Smooth muscle cell (in vitro differentiated cells): ENCODE results near the gene ZNF385C. TPM values are rescaled to one million over a fixed set of nuclear protein-coding genes. Genes with fewer than 3 reads are reported as not detected.

Experiments
- DNase-seq: peaks from one replicate; lab custom pipeline; 2025; ENCODE audit not compliant: unreplicated experiment; lab: John Stamatoyannopoulos, UW
- H2AFZ ChIP-seq: fragments of 200-600 bp; sonication (generic); 2 replicates; pipeline ENCODE4 v1.6.0; 2016; ENCODE audit warnings: antibody characterized with exemption, low read depth, mild to moderate bottlenecking
- H3F3A ChIP-seq: fragments of 200-600 bp; sonication (generic); 2 replicates; pipeline ENCODE4 v1.6.0; 2017; ENCODE audit warnings: antibody characterized with exemption, low read depth
- H3K27ac ChIP-seq: fragments of 200-600 bp; sonication (generic); 2 replicates; pipeline ENCODE4 v1.5.1; 2016; ENCODE audit warnings: low read depth, mild to moderate bottlenecking
- H3K27me3 ChIP-seq: fragments of 200-600 bp; sonication (generic); 2 replicates; pipeline ENCODE4 v1.6.1; 2016; ENCODE audit warnings: low read depth, mild to moderate bottlenecking
- H3K36me3 ChIP-seq: fragments of 200-600 bp; sonication (generic); 2 replicates; pipeline ENCODE4 v1.5.1; 2016; ENCODE audit warnings: low read depth
- H3K4me1 ChIP-seq: fragments of 200-600 bp; sonication (generic); 2 replicates; pipeline ENCODE4 v1.5.1; 2016; ENCODE audit warnings: low read depth
- H3K4me2 ChIP-seq: fragments of 200-600 bp; sonication (generic); 2 replicates; pipeline ENCODE4 v1.6.0; 2016; ENCODE audit warnings: mild to moderate bottlenecking
- H3K4me3 ChIP-seq: fragments of 200-600 bp; sonication (generic); 2 replicates; pipeline ENCODE4 v1.5.1; 2016; ENCODE audit warnings: mild to moderate bottlenecking
- H3K79me2 ChIP-seq: fragments of 200-600 bp; sonication (generic); 2 replicates; pipeline ENCODE4 v1.6.0; 2016; ENCODE audit warnings: low read depth, mild to moderate bottlenecking
- H3K9ac ChIP-seq: fragments of 200-600 bp; sonication (generic); 2 replicates; pipeline ENCODE4 v1.6.0; 2016; ENCODE audit warnings: low read depth
- H3K9me3 ChIP-seq: fragments of 200-600 bp; sonication (generic); replicated peaks from 2 replicates; pipeline ENCODE4 v1.5.1; 2016; ENCODE audit warnings: low read depth
- H4K20me1 ChIP-seq: fragments of 200-600 bp; sonication (generic); 2 replicates; pipeline ENCODE4 v1.6.0; 2016; ENCODE audit warnings: low read depth
- CTCF ChIP-seq: fragments of 200-600 bp; sonication (generic); IDR thresholded peaks from 2 replicates; pipeline ENCODE4 v1.5.1; 2017; ENCODE audit warnings: borderline replicate concordance, mild to moderate bottlenecking, antibody characterized with exemption; ENCODE audit not compliant: insufficient read depth, poor library complexity, severe bottlenecking
- WGBS: methylation state at CpG from one replicate; pipeline ENCODE4 v1.1.7; 2016; ENCODE audit warnings: low lambda C conversion rate; 5-methylcytosine and 5-hydroxymethylcytosine counted together
- polyA plus RNA-seq: library from polyadenylated mRNA; unstranded; fragments of >200 nt; fragmentation: Nextera tagmentation; extraction: Ambion mirVana; gene quantifications from 2 replicates; pipeline ENCODE4 v1.2.1, GENCODE V29; 2016
- total RNA-seq: library from RNA; depleted of rRNA; stranded (reverse); fragments of >200 nt; gene quantifications from 2 replicates; pipeline ENCODE4 v1.2.3, GENCODE V29; 2014

The ZNF385C gene
- total and polyA plus RNA-seq, 2 experiments from 2014 or later: 0.45 to 0.70 TPM

GRCh38 chr17:42031584-42031983, 66.7 kb downstream of the ZNF385C start:
- Histone ChIP-seq H3K4me1 (peaks cover 19% of the 10 kb centered on the region), H3K79me2 (no peaks in the 10 kb centered on the region), H3K9ac (no peak overlapping the region), H3K4me3 (no peak overlapping the region), H3K9me3 (no peaks in the 10 kb centered on the region), H3K27me3 (no peaks in the 10 kb centered on the region), H3F3A (no peaks in the 10 kb centered on the region), H3K36me3 (no peaks in the 10 kb centered on the region), H4K20me1 (no peaks in the 10 kb centered on the region), H3K27ac (no peak overlapping the region), H2AFZ (no peak overlapping the region), H3K4me2 (no peak overlapping the region)
- TF ChIP-seq CTCF: no peak
- WGBS: 94% methylated on average over 6 of the region's 6 CpGs
- DNase-seq: no peak

GRCh38 chr17:42028791-42029127, 69.5 kb downstream of the ZNF385C start:
- TF ChIP-seq CTCF: no peak
- WGBS: 77% methylated on average over 7 of the region's 7 CpGs
- Histone ChIP-seq H3K4me2 (no peak overlapping the region), H4K20me1 (no peaks in the 10 kb centered on the region), H3K4me1 (peaks cover 27% of the 10 kb centered on the region), H3K9me3 (no peaks in the 10 kb centered on the region), H3F3A (peaks cover 9% of the 10 kb centered on the region), H3K27ac (no peak overlapping the region), H3K36me3 (no peaks in the 10 kb centered on the region), H3K4me3 (no peak overlapping the region), H3K27me3 (no peaks in the 10 kb centered on the region), H2AFZ (no peak overlapping the region), H3K9ac (no peak overlapping the region), H3K79me2 (no peaks in the 10 kb centered on the region)
- no peak for DNase-seq

GRCh38 chr17:42027961-42028790, 70.1 kb downstream of the ZNF385C start:
- no peaks in the 10 kb centered on the region for H3K79me2 ChIP-seq
- no peaks in the 10 kb centered on the region for H3K27me3 ChIP-seq
- H3K36me3 ChIP-seq: no peaks in the 10 kb centered on the region
- H3K4me2 ChIP-seq: no peak overlapping the region
- H3K4me1 ChIP-seq: peaks cover 27% of the 10 kb centered on the region
- no peak for DNase-seq
- TF ChIP-seq CTCF: no peak
- WGBS: 47% methylated on average over 15 of the region's 19 CpGs
- H2AFZ ChIP-seq: no peak overlapping the region
- H3K27ac ChIP-seq: no peak overlapping the region
- peaks cover 10% of the 10 kb centered on the region for H3F3A ChIP-seq
- no peak overlapping the region for H3K9ac ChIP-seq
- no peaks in the 10 kb centered on the region for H4K20me1 ChIP-seq
- no peak overlapping the region for H3K4me3 ChIP-seq
- no peaks in the 10 kb centered on the region for H3K9me3 ChIP-seq

GRCh38 chr17:42027590-42027889, 70.7 kb downstream of the ZNF385C start:
- Histone ChIP-seq H3K9ac (no peak overlapping the region), H3K4me2 (no peak overlapping the region), H2AFZ (no peak overlapping the region), H3K27ac (no peak overlapping the region), H3K9me3 (no peaks in the 10 kb centered on the region), H3K27me3 (no peaks in the 10 kb centered on the region), H3K79me2 (no peaks in the 10 kb centered on the region), H3K4me3 (no peak overlapping the region), H3K36me3 (no peaks in the 10 kb centered on the region), H3F3A (peaks cover 12% of the 10 kb centered on the region), H4K20me1 (no peaks in the 10 kb centered on the region), H3K4me1 (peaks cover 27% of the 10 kb centered on the region)
- TF ChIP-seq CTCF: no peak
- WGBS: 91% methylated on average over 5 of the region's 5 CpGs
- no peak for DNase-seq
